ENCODE results near the gene GRIP2.

The GRIP2 gene

DNA sequence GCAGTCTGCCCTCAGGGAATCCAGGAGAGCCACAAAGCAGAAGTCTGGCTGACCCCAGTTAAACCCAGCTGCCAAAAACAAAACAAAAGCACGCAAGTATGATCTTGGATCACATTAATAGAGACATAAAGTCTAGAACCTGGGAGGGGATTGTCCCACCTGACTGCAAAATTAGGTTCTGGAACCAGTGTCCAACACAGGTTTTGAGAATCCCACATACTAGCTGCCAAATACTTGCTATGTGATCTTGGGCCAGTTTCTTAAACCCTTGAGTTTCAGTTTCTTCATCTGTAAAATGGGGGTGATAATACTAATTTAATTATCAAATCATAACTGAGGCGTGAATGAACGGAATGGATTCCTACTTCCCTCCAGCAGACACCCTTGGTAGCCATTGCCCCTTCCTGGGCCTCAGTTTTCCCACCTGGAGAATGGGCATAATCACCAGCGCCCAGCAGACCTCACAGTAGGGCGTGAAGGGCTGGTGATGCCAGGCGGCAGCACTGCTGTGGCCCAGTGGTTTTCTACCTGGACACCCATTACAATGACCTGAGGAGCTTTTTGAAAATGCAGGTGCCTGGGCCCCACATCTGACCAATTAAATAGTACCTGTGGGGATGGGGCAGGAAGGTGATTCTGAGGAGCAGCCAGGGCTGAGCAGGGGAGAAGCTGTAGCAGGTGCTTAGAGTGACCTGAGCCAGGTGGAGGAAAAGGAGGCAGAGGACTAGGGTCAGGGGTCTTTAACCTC, 32.2 kb downstream of the GRIP2 start:
- Histone ChIP-seq H3K4me1 (ENCODE audit: low read length) (no peaks in the 10 kb centered on the region), H3K9me2 (replicated peaks; ENCODE audit: insufficient read depth, low read length) (no peaks in the 10 kb centered on the region), H3F3A (ENCODE audit: insufficient read depth, low read length) (no peaks in the 10 kb centered on the region), H3K27me3 (replicated peaks; ENCODE audit: insufficient read depth, low read length) (peaks cover 61% of the 10 kb centered on the region), H3K36me3 (replicated peaks; ENCODE audit: insufficient read depth, low read length) (no peaks in the 10 kb centered on the region), H3K9ac (ENCODE audit: low read length) (no peak overlapping the region), H3K79me2 (ENCODE audit: low read length) (no peaks in the 10 kb centered on the region), H3K4me2 (ENCODE audit: low read depth, low read length) (no peak overlapping the region), H4K20me1 (ENCODE audit: insufficient read depth, low read length) (no peaks in the 10 kb centered on the region), H3K27ac (ENCODE audit: low read length) (no peak overlapping the region), H2AFZ (ENCODE audit: low read length) (no peak overlapping the region), H3K4me3 (ENCODE audit: low read length) (no peak overlapping the region), H3K9me3 (replicated peaks; ENCODE audit: insufficient read depth, low read length) (no peaks in the 10 kb centered on the region)
- TF ChIP-seq, protein P1, sequence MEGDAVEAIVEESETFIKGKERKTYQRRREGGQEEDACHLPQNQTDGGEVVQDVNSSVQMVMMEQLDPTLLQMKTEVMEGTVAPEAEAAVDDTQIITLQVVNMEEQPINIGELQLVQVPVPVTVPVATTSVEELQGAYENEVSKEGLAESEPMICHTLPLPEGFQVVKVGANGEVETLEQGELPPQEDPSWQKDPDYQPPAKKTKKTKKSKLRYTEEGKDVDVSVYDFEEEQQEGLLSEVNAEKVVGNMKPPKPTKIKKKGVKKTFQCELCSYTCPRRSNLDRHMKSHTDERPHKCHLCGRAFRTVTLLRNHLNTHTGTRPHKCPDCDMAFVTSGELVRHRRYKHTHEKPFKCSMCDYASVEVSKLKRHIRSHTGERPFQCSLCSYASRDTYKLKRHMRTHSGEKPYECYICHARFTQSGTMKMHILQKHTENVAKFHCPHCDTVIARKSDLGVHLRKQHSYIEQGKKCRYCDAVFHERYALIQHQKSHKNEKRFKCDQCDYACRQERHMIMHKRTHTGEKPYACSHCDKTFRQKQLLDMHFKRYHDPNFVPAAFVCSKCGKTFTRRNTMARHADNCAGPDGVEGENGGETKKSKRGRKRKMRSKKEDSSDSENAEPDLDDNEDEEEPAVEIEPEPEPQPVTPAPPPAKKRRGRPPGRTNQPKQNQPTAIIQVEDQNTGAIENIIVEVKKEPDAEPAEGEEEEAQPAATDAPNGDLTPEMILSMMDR (IDR thresholded peaks at IDR 0.05; ENCODE audit: low read length): no peak
- TF ChIP-seq EZH2phosphoT487 (IDR thresholded peaks at IDR 0.05; ENCODE audit: low read length): no peak
- no peak for TF ChIP-seq EZH2 (optimal IDR thresholded peaks at IDR 0.05; ENCODE audit: low read depth, low read length)
- DNase-seq: no peak

DNA sequence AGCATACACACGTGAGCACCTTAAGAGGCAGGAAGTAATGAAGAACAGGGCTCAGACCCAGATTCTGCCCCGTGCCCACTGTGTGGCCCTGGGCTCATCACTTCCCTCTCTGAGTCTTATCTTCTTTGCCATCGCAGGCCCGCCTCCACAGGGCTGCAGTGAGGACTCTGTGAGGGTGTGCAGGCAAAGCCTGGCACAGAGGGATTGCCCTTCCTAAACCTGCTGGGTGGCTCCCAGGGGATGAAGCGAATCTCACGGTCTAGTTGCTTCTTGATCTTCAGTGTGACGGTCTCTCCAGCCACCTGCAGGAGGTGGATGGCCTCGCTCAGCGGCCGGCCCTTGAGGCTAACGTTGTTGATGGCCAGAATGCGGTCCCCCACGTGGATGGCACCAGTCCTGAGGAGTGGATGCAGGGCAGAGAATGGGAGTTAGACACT, 32.8 kb downstream of the GRIP2 start:
- H3K4me1 ChIP-seq (ENCODE audit: low read length): no peaks in the 10 kb centered on the region
- H3K27me3 ChIP-seq (replicated peaks; ENCODE audit: insufficient read depth, low read length): peaks cover 55% of the 10 kb centered on the region
- H3K36me3 ChIP-seq (replicated peaks; ENCODE audit: insufficient read depth, low read length): no peaks in the 10 kb centered on the region
- H3K9me3 ChIP-seq (replicated peaks; ENCODE audit: insufficient read depth, low read length): no peaks in the 10 kb centered on the region
- H3K9ac ChIP-seq (ENCODE audit: low read length): no peak overlapping the region
- no peak overlapping the region for H3K27ac ChIP-seq (ENCODE audit: low read length)
- DNase-seq: no peak
- no peaks in the 10 kb centered on the region for H3F3A ChIP-seq (ENCODE audit: insufficient read depth, low read length)
- H3K4me3 ChIP-seq (ENCODE audit: low read length): no peak overlapping the region
- H2AFZ ChIP-seq (ENCODE audit: low read length): no peak overlapping the region
- TF ChIP-seq, protein P1 (IDR thresholded peaks at IDR 0.05; ENCODE audit: low read length): no peak
- TF ChIP-seq EZH2 (optimal IDR thresholded peaks at IDR 0.05; ENCODE audit: low read depth, low read length) (no peak), EZH2phosphoT487 (IDR thresholded peaks at IDR 0.05; ENCODE audit: low read length) (no peak)
- H3K79me2 ChIP-seq (ENCODE audit: low read length): no peaks in the 10 kb centered on the region
- H3K9me2 ChIP-seq (replicated peaks; ENCODE audit: insufficient read depth, low read length): no peaks in the 10 kb centered on the region
- no peak overlapping the region for H3K4me2 ChIP-seq (ENCODE audit: low read depth, low read length)
- H4K20me1 ChIP-seq (ENCODE audit: insufficient read depth, low read length): no peaks in the 10 kb centered on the region

DNA sequence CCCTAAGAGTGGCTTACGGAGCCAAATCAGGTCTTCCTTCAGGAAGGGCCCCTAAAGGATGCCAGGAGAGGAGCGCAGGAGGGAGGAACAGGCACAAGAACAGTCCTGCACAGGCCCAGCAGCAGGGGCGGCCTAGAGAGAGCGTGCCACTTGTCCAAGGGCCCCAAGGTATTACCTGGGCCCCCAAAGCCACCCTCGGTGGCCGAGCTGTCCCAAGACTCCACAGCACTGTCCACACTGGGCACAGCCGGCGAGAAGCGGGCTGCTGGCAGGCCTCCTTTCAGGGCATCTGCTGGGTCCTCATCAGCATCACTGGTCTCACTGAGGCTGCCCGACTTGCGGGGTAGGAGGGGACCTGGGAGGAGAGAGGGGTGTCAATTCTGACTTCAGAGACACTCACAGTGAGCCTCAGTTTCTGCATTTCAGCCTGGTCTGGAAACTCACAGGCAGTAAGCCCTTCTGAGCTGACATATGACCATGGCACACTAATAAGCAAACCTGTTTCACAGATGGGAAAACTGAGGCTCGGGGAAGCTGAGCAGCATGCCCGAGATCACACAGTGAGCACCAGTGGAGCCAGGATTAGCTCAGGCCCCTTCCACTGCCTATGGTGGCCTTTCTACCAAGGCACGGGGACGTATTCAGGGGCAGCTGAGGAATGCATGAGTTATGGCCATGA, 33.4 kb downstream of the GRIP2 start:
- Histone ChIP-seq H4K20me1 (ENCODE audit: insufficient read depth, low read length) (no peaks in the 10 kb centered on the region), H3K36me3 (replicated peaks; ENCODE audit: insufficient read depth, low read length) (no peaks in the 10 kb centered on the region), H3K4me1 (ENCODE audit: low read length) (no peaks in the 10 kb centered on the region), H3F3A (ENCODE audit: insufficient read depth, low read length) (no peaks in the 10 kb centered on the region), H3K27ac (ENCODE audit: low read length) (no peak overlapping the region), H2AFZ (ENCODE audit: low read length) (no peak overlapping the region), H3K4me3 (ENCODE audit: low read length) (no peak overlapping the region), H3K27me3 (replicated peaks; ENCODE audit: insufficient read depth, low read length) (peaks cover 50% of the 10 kb centered on the region), H3K9me3 (replicated peaks; ENCODE audit: insufficient read depth, low read length) (no peaks in the 10 kb centered on the region), H3K79me2 (ENCODE audit: low read length) (no peaks in the 10 kb centered on the region), H3K9ac (ENCODE audit: low read length) (no peak overlapping the region), H3K4me2 (ENCODE audit: low read depth, low read length) (no peak overlapping the region), H3K9me2 (replicated peaks; ENCODE audit: insufficient read depth, low read length) (no peaks in the 10 kb centered on the region)
- no peak for DNase-seq
- TF ChIP-seq, protein P1 (IDR thresholded peaks at IDR 0.05; ENCODE audit: low read length): no peak
- TF ChIP-seq EZH2 (optimal IDR thresholded peaks at IDR 0.05; ENCODE audit: low read depth, low read length) (no peak), EZH2phosphoT487 (IDR thresholded peaks at IDR 0.05; ENCODE audit: low read length) (no peak)
